Left lobe of liver (tissue), 2 donors: ENCODE measurements around the gene ISX. TPM values are rescaled to one million over a fixed set of nuclear protein-coding genes. Genes with fewer than 3 reads are reported as not detected.
"Not testable (repeated sequence)": the region's sequence is repeated elsewhere in the genome, so short reads cannot be mapped to it uniquely, and the experiment has no call there.

Experiments
- ATAC-seq: fragments of 200-7000 bp; cut with Tn5 transposase; one replicate; pipeline ENCODE4 v1.9.1; 2020; ENCODE audit warnings: mild to moderate bottlenecking, moderate library complexity
- DNase-seq: peaks from one replicate; pipeline ENCODE4 v3.0.0-alpha.2; 2020; ENCODE audit warnings: low spot score
- total RNA-seq: library from RNA; stranded (reverse); gene quantifications from one replicate; pipeline ENCODE4 v1.2.1, GENCODE V29; 2021
- donor health status: DM: no; HTN: no; CAD: no; lungs with moderate emphysema.
- donor health status: DM: no; HTN: yes; CAD: no.

The ISX gene
- not detected for total RNA-seq

DNA sequence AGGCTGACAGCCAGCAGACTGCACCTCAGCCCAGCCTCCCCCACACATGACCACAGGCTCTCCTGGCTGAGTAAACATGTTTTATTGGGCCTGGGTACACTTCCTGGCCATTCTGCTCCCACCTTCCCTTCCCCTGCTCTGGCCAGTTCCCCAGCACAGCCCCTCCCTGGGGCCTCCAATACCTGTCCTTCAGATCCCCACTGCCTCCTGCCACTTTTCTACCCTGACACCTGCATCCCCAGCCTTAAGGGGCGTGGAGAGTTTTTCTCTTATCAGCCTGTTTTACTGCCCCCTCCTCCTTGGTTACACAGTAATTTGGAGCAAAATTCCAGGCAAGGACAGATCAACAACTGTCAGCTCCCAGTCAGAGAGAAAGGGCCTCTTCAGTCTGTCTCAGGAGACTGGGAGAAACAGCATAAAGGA, at the start of gene ISX:
TSS of gene ISX (plus strand) at position 363 of the 423 bp plus-strand sequence. CDS start 930 bp downstream, outside the sequence.
- ATAC-seq (no peak), DNase-seq (no peak)

- no peak for ATAC-seq
Observed at GRCh38 chr22:35016909-35017308, 49.0 kb upstream of the ISX start.

DNA sequence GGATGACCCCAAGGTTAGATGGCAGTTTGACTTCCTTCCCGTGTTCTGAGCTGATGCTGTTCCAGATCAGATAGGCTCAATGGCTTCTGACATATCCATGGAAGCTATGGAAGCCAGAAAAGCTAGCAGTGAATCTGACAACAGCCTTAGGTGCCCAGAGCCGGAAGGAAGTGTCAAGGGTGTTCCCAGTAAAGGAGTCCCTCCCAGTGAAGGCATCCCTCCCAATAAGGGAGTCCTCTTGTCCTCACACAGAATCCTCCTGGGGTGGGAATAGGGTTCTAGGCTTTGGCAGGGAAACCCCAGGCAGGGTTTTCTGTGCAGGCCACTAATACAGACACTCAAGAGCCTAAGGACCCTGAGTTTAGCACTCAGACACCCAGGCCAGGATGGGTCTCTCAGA, 47.0 kb upstream of the ISX start:
- ATAC-seq (no peak), DNase-seq (no peak)

More at GRCh38 chr22:35016909-35017308, 49.0 kb upstream of the ISX start:
- DNase-seq: no peak

- no peak for DNase-seq
- no peak for ATAC-seq
Observed at GRCh38 chr22:35020517-35020916, 45.4 kb upstream of the ISX start.

DNA sequence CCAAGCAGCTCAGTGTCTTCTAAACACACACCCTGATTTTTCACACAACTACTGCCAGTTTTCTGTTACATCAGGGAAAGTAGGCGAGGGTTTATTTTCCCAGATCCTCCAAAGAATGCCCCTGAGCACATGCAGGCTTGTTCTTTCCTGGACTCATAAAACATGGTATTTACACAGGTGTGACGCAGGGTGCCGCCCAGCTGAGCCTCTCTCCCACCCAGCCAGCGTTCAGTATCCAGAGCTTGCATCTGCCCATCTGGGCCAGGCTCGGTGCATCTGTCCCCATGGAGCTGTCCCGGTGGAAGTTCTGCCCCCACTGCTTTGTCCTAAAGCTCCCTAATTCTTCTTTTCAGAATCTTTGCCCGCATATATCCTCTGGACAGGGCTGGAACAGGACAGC, 44.8 kb upstream of the ISX start:
- ATAC-seq: no peak

DNA sequence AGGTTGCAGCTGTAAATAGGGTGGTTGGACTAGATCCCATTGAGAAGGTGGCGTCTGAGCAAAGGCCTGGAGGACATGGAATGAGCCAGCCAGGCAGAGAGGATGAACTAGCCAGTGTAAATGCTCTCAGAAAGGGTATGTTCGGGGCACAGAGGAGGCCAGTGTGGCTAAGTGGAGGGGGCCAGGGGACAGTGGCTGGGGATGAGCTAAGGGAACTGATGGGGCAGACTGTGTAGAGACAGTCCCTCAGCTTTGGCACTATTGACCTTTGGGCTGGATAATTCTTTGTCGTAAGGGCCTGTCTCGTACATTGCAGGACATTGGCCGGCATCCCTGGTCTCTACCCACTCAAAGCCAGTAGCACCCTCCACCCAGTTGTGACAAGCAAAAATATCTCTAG, 43.7 kb upstream of the ISX start:
- no peak for ATAC-seq
- DNase-seq: no peak

More for the DNA sequence above, 44.8 kb upstream of the ISX start:
- DNase-seq: no peak

DNA sequence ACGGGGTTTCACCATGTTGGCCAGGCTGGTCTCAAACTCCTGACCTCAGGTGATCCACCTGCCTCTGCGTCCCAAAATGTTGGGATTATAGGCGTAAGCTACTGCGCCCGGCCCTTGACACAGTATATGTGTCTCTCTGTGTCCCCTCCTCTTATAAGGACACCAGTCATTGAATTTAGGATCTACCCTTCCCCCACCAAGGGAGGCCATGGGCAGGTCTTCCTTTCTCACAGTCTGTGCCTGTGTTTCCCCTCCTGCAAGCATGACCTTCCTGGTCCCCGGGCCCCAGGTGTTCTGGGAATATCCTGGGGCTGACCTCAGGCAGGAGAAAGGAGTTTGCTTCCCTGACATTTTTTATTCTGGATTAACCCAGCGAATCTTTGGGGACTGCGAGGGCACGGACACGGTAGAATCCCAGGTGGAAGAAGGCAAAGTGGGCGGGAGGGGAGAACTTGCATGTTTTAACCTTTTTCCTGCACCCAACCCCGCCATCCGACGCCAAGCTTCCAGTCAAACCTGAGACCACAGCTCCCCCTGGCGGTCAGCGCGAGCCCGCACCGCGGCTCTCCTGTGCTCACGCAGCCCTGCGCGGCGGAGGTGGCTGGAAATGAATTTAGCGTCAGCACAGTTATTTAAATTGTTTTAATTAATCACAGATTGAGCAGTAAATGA, 42.1 kb upstream of the ISX start:
- DNase-seq (peak; percentile 67), ATAC-seq (peak; percentile 93)

- no peak for DNase-seq
- no peak for ATAC-seq
Observed at GRCh38 chr22:35024364-35024692, 41.6 kb upstream of the ISX start.

GRCh38 chr22:35030112-35030511, 35.8 kb upstream of the ISX start:
- ATAC-seq, DNase-seq: not testable (repeated sequence)

GRCh38 chr22:35032571-35032970, 33.4 kb upstream of the ISX start:
- ATAC-seq: no peak

GRCh38 chr22:35033635-35034296, 32.2 kb upstream of the ISX start:
- DNase-seq: no peak
- ATAC-seq: no peak

More at GRCh38 chr22:35032571-35032970, 33.4 kb upstream of the ISX start:
- no peak for DNase-seq

- no peak for ATAC-seq
- no peak for DNase-seq
Observed at GRCh38 chr22:35034963-35035362, 31.0 kb upstream of the ISX start.

DNA sequence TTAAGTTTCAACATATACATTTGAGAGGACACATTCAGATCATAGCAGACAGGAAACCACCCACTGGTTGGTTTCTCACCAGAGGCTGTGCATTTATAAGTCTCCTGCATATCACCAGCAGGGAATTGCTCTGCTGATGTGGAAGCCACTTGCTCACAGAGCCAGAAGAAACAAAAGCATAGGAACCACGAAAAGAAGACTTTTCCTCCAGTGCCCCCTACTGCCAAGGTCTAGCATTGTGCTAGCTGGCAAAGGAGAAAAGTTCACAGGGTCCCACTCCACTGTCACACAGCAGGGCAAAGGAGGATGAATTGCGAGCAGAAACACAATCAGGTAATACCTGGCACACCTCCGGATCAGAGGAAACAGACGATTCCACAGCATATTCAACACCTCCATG, 28.9 kb upstream of the ISX start:
- DNase-seq (no peak), ATAC-seq (no peak)

DNA sequence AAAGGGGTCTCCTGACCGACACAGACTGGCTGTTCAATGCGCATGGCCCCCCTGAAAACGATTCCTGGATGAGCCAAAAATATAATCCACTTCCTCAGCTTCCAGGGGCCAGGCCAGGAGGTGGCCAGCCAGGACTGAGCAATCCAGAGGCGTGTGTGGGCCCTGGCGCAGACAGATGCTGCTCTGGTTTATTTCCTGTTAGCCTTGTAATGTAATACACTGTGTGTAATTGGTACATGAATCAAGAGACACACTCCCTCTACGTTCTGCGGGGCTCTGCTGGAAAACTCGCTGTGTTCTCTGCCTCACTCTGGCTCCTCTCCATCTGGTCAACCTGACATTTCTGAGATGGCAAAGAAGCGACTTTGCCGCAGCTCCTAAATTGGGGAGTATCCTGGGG, 26.3 kb upstream of the ISX start:
- ATAC-seq (no peak), DNase-seq (no peak)

DNA sequence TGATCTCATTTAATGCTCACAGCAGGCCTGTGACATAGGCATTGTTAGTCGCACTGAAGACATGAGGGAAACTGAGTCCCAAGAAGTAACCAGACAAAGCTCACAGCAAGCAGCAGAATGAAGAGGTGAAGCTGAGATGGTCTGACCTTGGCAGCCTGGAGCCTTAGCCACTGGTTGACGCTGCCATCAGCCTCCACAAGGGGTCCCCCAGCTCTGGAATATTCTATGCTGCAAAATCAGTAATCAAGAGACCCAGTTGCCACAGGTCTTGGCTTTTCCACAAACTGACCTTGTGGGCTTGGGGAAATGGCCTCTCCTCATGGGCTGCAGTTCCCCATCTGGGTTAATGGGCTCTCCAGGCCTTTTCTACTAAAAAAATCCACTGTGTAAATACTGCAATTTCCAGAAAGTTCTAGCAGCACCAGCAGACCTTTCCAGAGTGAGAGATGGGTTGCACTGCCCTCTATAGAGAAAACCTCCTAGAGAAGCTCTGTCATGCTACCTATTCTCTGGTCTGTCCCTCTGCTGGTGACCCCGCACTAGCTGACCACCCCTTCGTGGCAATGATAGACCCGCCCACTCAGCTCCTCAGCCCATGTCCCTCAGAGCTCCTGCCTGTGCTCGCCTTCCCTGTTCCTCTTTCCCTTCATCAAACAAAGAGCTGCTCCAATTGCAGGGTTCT, 22.6 kb upstream of the ISX start:
- no peak for DNase-seq
- no peak for ATAC-seq

- ATAC-seq: peak; percentile 40
- no peak for DNase-seq
Observed at GRCh38 chr22:35043934-35044319, 22.0 kb upstream of the ISX start.

DNA sequence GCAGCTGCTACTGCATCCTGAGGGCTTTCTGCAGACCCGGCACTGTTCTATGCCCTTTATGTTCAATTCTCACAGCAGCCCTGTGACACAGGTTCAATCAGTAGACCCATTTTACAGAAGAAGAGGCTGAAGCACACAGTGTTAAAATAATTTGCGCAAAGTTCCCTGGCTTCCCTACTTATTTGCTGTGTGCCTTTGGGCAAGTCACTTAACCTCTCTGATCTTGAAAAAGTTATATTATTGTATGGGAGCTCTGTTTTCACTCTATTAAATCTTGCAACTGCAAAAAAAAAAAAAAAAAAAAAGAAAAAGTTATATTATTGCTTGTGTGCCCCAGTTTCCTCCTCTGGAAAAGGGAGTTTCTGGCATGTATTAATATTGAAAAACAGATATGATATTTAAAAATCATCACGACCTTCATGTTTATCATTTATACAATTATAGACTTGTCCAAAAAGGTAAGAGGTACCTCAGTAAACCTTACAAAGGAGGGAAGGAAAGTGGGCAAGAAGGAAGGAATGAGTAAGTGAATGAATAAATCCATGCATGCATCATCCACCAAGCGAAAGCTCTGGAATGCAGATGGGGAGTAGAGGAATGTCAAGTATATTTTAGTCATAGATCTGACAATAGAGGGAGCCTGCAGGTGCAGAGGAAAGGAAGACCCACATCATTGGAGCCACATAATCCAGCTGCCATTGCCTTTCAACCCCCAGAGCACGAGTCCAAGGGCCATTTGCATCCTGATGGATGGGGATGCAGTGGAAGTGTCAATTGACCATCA, 21.2 kb upstream of the ISX start:
- DNase-seq (no peak), ATAC-seq (no peak)

DNA sequence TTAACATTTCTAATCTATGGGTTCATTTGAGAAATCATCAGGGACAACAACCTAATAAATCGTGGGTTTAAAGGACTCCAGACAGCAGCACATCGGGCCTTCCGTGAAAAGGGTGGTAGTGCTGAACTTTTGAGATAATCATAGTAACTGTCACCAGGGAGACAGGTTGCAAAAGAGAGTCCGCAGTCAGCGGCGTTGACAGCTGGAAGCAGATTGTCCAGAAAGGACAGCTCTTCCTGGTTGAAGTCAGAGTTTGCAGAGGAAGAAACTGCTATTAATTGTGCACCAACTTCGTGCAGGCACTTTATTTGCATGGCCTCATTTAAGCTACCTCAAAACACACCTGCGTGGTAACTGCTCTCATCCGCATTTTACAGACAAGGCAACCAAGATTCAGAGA, 20.5 kb upstream of the ISX start:
- ATAC-seq (no peak), DNase-seq (no peak)

DNA sequence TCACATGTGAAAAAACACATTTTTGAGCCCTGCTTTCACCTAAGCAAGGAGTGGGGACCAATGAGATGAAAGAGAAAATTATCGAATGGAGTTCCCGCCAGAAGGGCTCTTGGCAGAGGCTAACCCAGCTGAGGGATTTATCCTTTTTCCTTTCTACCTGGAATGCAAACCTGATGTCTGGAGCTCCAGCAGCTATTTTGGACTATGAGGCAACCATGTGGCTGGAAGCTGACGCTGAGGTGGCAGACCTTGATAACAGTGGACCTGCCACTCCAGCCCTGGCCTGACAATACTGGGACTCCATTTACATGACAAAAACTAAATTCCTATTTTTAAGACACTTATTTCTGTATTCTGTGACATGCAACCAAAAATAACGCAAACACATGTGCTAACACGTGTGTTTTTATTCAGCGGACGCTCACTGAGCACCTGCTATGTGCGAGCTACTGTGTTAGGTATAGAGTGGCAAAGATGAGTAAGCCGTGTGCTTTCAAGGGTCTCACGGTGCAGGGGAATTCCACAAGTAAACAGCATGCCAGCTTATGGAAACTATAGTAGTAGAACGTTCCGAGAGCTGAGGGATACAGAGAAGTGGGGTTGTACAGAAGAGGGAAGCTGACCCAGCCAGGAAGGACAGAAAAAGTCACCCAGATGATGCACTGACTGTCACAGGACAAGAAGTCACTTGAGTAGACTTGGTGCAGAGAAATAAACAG, 19.1 kb upstream of the ISX start:
- DNase-seq (no peak), ATAC-seq (no peak)

DNA sequence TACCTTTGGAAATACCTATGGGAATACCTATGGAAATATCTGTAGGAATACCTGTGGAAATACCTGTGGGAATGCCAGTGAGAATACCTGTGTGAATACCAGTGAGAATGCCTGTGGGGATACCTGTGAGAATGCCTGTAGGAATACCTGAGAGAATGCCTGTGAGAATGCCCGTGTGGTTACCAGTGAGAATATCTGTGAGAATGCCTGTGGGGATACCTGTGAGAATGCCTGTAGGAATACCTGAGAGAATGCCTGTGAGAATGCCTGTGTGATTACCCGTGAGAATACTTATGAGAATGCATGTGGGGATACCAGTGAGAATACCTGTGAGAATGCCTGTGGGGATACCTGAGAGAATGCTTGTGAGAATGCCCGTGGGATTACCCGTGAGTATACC, 15.9 kb upstream of the ISX start:
- ATAC-seq, DNase-seq: not testable (repeated sequence)
